ENCODE data around the gene MRPS22. TPM values are rescaled to one million over a fixed set of nuclear protein-coding genes. Genes with fewer than 3 reads are reported as not detected.

Gene MRPS22
- total and polyA plus RNA-seq, 2 of the 8 experiments (the other 6 are each of a cell fraction or from before 2014, with no cell fraction given), result 28.3 to 45.8 TPM

- no peak for FAIRE-seq
- WGBS, 2 experiments (ENCODE audit: extremely low coverage in 1 of 2, insufficient coverage in 1 of 2, insufficient read length in 1 of 2, insufficient replicate concordance in 2 of 2, low coverage in 1 of 2, low lambda C conversion rate in 2 of 2, missing lambda C conversion rate in 1 of 2), result 89% methylated on average over 2 of the region's 2 CpGs; no CpG with 5 or more reads in 1 of the 2 experiments
- Histone ChIP-seq H3K36me3 (ENCODE audit: control insufficient read depth in 2 of 4, insufficient read depth in 4 of 4, low read length in 3 of 4) (peaks cover 5 to 35% (median 20%) of the 10 kb centered on the region in 4 experiments; a peak in 7 of 8 replicates), H3K4me3 (ENCODE audit: extremely low read depth in 1 of 4, insufficient read depth in 2 of 4, low read depth in 3 of 4, low read length in 4 of 4) (no peak overlapping the region), H4K5ac (ENCODE audit: insufficient read length, low read depth, low read length) (no peak overlapping the region), H3K9ac (replicated peaks in 1 of 4; ENCODE audit: extremely low read depth in 1 of 4, low read depth in 3 of 4, low read length in 3 of 4) (no peak overlapping the region), H3K14ac (ENCODE audit: insufficient read length) (no peak overlapping the region), H3K23me2 (ENCODE audit: low read depth, low read length) (peaks cover 2% of the 10 kb centered on the region), H3K23ac (ENCODE audit: insufficient read length) (no peak overlapping the region), H3K4me1 (replicated peaks in 1 of 4; ENCODE audit: control insufficient read depth in 3 of 4, insufficient read depth in 4 of 4, low read length in 3 of 4) (no peaks in the 10 kb centered on the region; a peak in 1 of 7 replicates), H2BK20ac (ENCODE audit: low read length) (no peak overlapping the region), H3K4me2 (ENCODE audit: insufficient read depth in 1 of 2, low read depth in 2 of 2, low read length in 2 of 2) (no peak overlapping the region), H2BK120ac (replicated peaks; ENCODE audit: low read depth, low read length) (no peak overlapping the region), H2BK15ac (ENCODE audit: low read length) (no peak overlapping the region), H2BK5ac (ENCODE audit: low read depth, low read length) (no peak overlapping the region), H3K9me3 (ENCODE audit: insufficient read depth in 2 of 2, low read depth in 1 of 2, low read length in 1 of 2) (no peaks in the 10 kb centered on the region), H4K20me1 (replicated peaks in 1 of 2; ENCODE audit: control insufficient read depth in 1 of 2, insufficient read depth in 2 of 2, low read length in 2 of 2) (peaks cover 0 to 2% of the 10 kb centered on the region in 2 experiments), H3K4ac (replicated peaks; ENCODE audit: insufficient read length, low read depth, low read length) (no peak overlapping the region), H3K27me3 (replicated peaks in 1 of 4; ENCODE audit: control insufficient read depth in 3 of 4, extremely low read depth in 1 of 4, insufficient read depth in 3 of 4, low read length in 3 of 4) (peaks cover 0 to 4% (median 2%) of the 10 kb centered on the region in 4 experiments; a peak in 5 of 7 replicates), H3K56ac (replicated peaks; ENCODE audit: insufficient read length, low read depth, low read length) (no peak overlapping the region), H2BK12ac (ENCODE audit: low read depth, low read length) (no peak overlapping the region), H2AFZ (ENCODE audit: low read length) (no peak overlapping the region), H2AK5ac (ENCODE audit: low read depth, low read length) (no peak overlapping the region), H3K27ac (ENCODE audit: low read depth, low read length) (no peak overlapping the region), H3K79me2 (ENCODE audit: control insufficient read depth in 1 of 2, insufficient read depth in 2 of 2, low read length in 2 of 2) (peaks cover 4 to 22% of the 10 kb centered on the region in 2 experiments), H3K18ac (ENCODE audit: extremely low read depth, low read length) (no peak overlapping the region), H3K79me1 (ENCODE audit: low read depth, low read length) (no peaks in the 10 kb centered on the region), H4K8ac (ENCODE audit: extremely low read depth, insufficient read depth, low read length) (no peak overlapping the region), H4K91ac (replicated peaks; ENCODE audit: insufficient read length, low read length) (no peak overlapping the region)
- ChIA-PET POLR2A (ENCODE audit: partially characterized antibody) (interaction anchor here (3.6 kb wide), 1 partner anchor 8 kb away, joined by 17 read pairs; no protein-coding TSS in a partner anchor), CTCF (ENCODE audit: partially characterized antibody) (interaction anchor here (0.8 kb wide), 1 partner anchor 215 kb away, joined by 3 read pairs; no protein-coding TSS in a partner anchor)
- no peak for DNase-seq (ENCODE audit: low read depth in 1 of 2, low spot score in 2 of 2)
- TF ChIP-seq SP2 (IDR thresholded peaks at IDR 0.05; ENCODE audit: low read length), result no peak
- TF ChIP-seq BACH1 (IDR thresholded peaks at IDR 0.05; ENCODE audit: low read length), result no peak
- no peak for TF ChIP-seq ASH2L (IDR thresholded peaks at IDR 0.05; ENCODE audit: low read length)
- no peak for TF ChIP-seq POLR2AphosphoS5 (IDR thresholded peaks at IDR 0.05; ENCODE audit: low read depth, low read length)
- no peak for TF ChIP-seq CHD2 (IDR thresholded peaks at IDR 0.05; ENCODE audit: low read length)
- no peak for TF ChIP-seq TAF1 (IDR thresholded peaks at IDR 0.05; ENCODE audit: low read depth, low read length)
- no peak for TF ChIP-seq EGR1 (IDR thresholded peaks at IDR 0.05; ENCODE audit: borderline replicate concordance, low read depth, low read length)
- no peak for TF ChIP-seq YY1 (IDR thresholded peaks at IDR 0.05; ENCODE audit: low read depth, low read length)
- TF ChIP-seq PHF8 (conservative IDR thresholded peaks at IDR 0.05; ENCODE audit: low read depth, low read length), result no peak
- no peak for TF ChIP-seq SIN3A (conservative IDR thresholded peaks at IDR 0.05 in 1 of 2, IDR thresholded peaks at IDR 0.05 in 1 of 2; ENCODE audit: low read depth in 1 of 2, low read length in 2 of 2)
- no peak for TF ChIP-seq MAFK (IDR thresholded peaks at IDR 0.05; ENCODE audit: low read depth, low read length)
- no peak for TF ChIP-seq HDAC2 (IDR thresholded peaks at IDR 0.05; ENCODE audit: borderline replicate concordance in 1 of 2, low read depth in 2 of 2, low read length in 2 of 2)
- no peak for TF ChIP-seq POU5F1 (IDR thresholded peaks at IDR 0.05; ENCODE audit: low read depth, low read length)
- TF ChIP-seq RNF2 (IDR thresholded peaks at IDR 0.05; ENCODE audit: borderline replicate concordance, low read depth, low read length, missing control alignments, poor library complexity, severe bottlenecking), result no peak
- no peak for TF ChIP-seq TBP (IDR thresholded peaks at IDR 0.05; ENCODE audit: low read depth, low read length)
Measured at GRCh38 chr3:139346771-139347170, 3.0 kb downstream of the MRPS22 start.

Data from H1 (cell line).